ENCODE data around the gene WRNIP1.

The WRNIP1 gene

DNA sequence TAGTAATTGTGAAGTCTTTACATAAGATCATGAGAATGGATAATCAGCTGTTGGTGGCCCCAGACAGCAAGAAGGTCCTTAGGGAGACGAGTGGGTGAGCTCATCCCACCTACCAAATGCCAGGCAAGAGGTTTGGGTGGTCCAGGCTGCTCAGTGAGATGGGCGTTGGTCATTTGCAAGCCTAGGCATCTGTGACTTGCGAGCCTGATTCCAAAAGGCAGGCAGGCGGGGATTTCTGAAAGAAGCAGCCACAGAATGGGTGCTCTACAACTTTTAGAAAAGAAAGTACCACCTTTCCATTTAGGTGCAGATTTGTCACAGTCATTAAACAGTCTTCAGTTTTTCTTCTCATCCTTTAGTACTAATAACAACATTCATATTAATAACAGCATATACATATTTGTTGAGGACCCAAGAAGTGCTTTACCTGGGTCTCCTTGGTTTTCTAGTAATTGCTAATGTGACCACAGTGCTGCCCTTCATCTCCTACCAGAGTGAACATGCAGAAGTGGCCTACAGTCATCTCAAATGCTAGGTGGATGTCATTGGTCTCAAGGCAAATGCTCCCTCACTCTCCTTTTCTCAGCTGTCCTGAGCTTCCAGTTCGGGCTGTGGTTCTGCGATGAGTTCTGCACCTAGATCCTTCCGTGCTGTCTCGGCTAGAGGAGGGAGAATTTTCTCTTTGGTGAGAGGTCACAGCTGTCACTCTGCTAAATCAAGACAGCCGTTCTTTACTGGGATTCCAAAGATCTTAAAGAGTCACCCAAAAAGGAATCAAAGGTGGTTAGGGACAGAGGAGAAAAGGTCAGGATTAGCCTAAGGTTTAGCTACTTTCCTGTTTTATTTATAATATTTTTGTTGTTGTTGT, 2.7 kb downstream of the WRNIP1 start:
- TF ChIP-seq, protein P1, sequence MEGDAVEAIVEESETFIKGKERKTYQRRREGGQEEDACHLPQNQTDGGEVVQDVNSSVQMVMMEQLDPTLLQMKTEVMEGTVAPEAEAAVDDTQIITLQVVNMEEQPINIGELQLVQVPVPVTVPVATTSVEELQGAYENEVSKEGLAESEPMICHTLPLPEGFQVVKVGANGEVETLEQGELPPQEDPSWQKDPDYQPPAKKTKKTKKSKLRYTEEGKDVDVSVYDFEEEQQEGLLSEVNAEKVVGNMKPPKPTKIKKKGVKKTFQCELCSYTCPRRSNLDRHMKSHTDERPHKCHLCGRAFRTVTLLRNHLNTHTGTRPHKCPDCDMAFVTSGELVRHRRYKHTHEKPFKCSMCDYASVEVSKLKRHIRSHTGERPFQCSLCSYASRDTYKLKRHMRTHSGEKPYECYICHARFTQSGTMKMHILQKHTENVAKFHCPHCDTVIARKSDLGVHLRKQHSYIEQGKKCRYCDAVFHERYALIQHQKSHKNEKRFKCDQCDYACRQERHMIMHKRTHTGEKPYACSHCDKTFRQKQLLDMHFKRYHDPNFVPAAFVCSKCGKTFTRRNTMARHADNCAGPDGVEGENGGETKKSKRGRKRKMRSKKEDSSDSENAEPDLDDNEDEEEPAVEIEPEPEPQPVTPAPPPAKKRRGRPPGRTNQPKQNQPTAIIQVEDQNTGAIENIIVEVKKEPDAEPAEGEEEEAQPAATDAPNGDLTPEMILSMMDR (IDR thresholded peaks at IDR 0.05; ENCODE audit: low read depth, low read length) = no peak
- H3K4me1 ChIP-seq = peaks cover 10% of the 10 kb centered on the region
- peak overlapping the region; percentile 75 for H3K4me3 ChIP-seq (ENCODE audit: low read depth, low read length)
- no peaks in the 10 kb centered on the region for H3K27me3 ChIP-seq
- no peaks in the 10 kb centered on the region for H3K9me3 ChIP-seq
- no peak for DNase-seq
- H3K36me3 ChIP-seq = peaks cover 6% of the 10 kb centered on the region

DNA sequence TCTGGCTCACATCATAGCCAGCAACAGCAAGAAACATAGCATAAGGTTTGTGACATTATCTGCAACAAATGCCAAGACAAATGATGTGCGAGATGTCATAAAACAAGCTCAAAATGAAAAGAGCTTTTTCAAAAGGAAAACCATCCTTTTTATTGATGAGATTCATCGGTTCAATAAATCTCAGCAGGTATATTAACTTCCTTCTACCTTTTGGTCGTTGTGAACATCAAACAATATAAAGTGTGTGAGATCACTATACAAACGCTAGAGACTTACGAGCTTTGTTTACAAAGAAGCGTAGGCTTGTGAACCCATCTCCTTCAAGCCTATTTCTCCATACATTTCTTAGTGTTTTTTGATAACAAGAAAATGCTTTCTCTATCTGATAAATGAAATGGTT, 3.5 kb downstream of the WRNIP1 start:
- DNase-seq = no peak
- peaks cover 6% of the 10 kb centered on the region for H3K36me3 ChIP-seq
- TF ChIP-seq, protein P1 (IDR thresholded peaks at IDR 0.05; ENCODE audit: low read depth, low read length) = no peak
- H3K4me1 ChIP-seq = peaks cover 10% of the 10 kb centered on the region
- H3K9me3 ChIP-seq = no peaks in the 10 kb centered on the region
- no peaks in the 10 kb centered on the region for H3K27me3 ChIP-seq
- peak overlapping the region; percentile 75 for H3K4me3 ChIP-seq (ENCODE audit: low read depth, low read length)

DNA sequence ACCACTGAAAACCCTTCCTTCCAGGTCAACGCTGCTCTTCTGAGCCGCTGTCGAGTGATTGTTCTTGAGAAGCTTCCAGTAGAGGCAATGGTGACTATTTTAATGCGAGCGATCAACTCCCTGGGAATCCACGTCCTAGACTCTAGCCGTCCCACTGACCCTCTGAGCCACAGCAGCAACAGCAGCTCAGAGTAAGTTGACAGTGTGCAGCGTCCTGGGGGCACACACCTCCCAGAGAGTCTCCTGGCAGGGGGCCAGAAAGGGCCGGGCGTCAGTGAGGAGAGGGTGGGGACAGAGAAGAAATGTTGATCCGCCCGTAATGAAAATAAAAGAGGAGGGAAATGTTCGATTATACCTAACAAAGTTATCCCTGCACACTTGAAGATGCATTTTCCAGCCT, 5.0 kb downstream of the WRNIP1 start:
- H3K36me3 ChIP-seq = peaks cover 12% of the 10 kb centered on the region
- TF ChIP-seq, protein P1 (IDR thresholded peaks at IDR 0.05; ENCODE audit: low read depth, low read length) = no peak
- no peaks in the 10 kb centered on the region for H3K27me3 ChIP-seq
- DNase-seq = peak; percentile 92
- peak overlapping the region; percentile 42 for H3K4me3 ChIP-seq (ENCODE audit: low read depth, low read length)
- H3K4me1 ChIP-seq = peaks cover 8% of the 10 kb centered on the region
- H3K9me3 ChIP-seq = no peaks in the 10 kb centered on the region

DNA sequence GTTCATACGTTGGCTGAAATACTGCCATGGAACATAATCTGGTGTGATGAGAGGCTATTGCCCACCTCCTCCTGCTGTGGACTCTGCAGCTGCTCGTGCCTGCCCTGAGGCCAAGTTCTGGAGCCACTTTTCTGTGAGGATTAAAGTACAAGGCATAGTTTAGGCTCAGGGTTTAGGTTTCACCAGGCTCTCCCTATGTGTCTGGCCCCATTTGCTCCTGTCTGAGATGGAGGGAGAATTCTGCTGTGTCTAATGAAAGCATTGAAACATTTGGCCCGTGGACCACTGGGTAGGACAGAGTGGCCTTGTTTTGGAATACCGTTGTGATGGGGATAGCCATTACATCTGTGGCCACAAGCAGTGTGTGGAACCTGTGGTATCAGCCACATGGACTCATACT, 5.9 kb downstream of the WRNIP1 start:
- H3K27me3 ChIP-seq = no peaks in the 10 kb centered on the region
- DNase-seq = peak; percentile 57
- H3K9me3 ChIP-seq = no peaks in the 10 kb centered on the region
- no peak overlapping the region for H3K4me3 ChIP-seq (ENCODE audit: low read depth, low read length)
- H3K4me1 ChIP-seq = peaks cover 8% of the 10 kb centered on the region
- peaks cover 12% of the 10 kb centered on the region for H3K36me3 ChIP-seq
- TF ChIP-seq, protein P1 (IDR thresholded peaks at IDR 0.05; ENCODE audit: low read depth, low read length) = no peak

DNA sequence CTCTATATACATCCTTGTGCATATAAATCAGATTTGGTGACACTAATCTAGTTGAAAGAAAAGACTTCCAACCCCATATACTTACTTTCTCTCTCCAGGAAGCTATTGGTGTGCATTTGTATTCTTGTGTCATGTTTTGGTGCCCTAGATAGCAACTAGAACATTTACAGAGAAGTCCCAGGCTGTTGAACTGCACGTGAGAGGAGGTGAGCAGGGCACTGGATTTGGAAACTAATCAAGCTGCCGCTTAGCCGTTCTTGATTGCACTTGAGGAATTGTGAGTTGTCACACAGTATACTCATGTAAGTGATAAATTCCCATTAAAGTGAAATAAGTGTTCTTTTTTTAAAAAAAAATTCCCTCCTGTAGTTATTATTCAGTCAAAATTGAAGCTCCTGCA, 7.6 kb downstream of the WRNIP1 start:
- Histone ChIP-seq H3K4me3 (ENCODE audit: low read depth, low read length) (no peak overlapping the region), H3K9me3 (no peaks in the 10 kb centered on the region), H3K27me3 (no peaks in the 10 kb centered on the region), H3K4me1 (peaks cover 8% of the 10 kb centered on the region), H3K36me3 (peaks cover 12% of the 10 kb centered on the region)
- TF ChIP-seq, protein P1 (IDR thresholded peaks at IDR 0.05; ENCODE audit: low read depth, low read length) = no peak
- no peak for DNase-seq

DNA sequence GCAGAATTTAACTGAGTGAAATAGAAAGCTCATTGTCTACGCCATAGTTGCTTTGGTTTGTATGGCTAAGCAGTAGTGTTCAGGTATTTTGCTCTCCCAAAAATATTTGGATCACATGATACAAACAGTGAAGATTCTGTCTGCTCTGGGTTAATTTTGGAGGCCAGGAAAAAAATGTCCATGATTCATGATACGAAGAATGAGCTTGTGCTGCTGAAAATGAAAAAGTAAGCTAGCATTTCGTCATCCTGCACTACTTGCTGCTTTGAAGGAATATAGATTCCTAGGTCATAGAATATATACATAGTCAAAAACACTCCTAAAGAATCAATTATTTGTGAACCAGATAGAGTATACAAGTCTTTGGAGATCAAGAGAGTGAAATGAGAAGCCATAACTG, 8.3 kb downstream of the WRNIP1 start:
- H3K36me3 ChIP-seq = peaks cover 12% of the 10 kb centered on the region
- H3K9me3 ChIP-seq = no peaks in the 10 kb centered on the region
- TF ChIP-seq, protein P1 (IDR thresholded peaks at IDR 0.05; ENCODE audit: low read depth, low read length) = no peak
- no peaks in the 10 kb centered on the region for H3K27me3 ChIP-seq
- DNase-seq = no peak
- H3K4me3 ChIP-seq (ENCODE audit: low read depth, low read length) = no peak overlapping the region
- peaks cover 8% of the 10 kb centered on the region for H3K4me1 ChIP-seq

Data from BE2C (cell line).